ENCODE measurements around the gene PPP2R3A. TPM values are rescaled to one million over a fixed set of nuclear protein-coding genes. Genes with fewer than 3 reads are reported as not detected.
"Not testable (repeated sequence)": the region's sequence is repeated elsewhere in the genome, so short reads cannot be mapped to it uniquely, and the experiment has no call there.

The PPP2R3A gene
- total and polyA plus RNA-seq, 2 donors (not counting 1 experiment from before 2014, with no cell fraction given): 17.5 to 18.3 TPM

GRCh38 chr3:136109499-136109898 lies 144.0 kb downstream of the PPP2R3A start:
- no peak for DNase-seq (ENCODE audit: low read depth in 2 of 2)
- Histone ChIP-seq H3K36me3 (ENCODE audit: control insufficient read depth, insufficient read depth, low read length) (peaks cover 2% of the 10 kb centered on the region), H3K4me1 (ENCODE audit: control insufficient read depth, extremely low read depth, insufficient read depth, low read length) (no peaks in the 10 kb centered on the region), H3K79me2 (ENCODE audit: control insufficient read depth, insufficient read depth, low read length) (no peaks in the 10 kb centered on the region), H2AFZ (ENCODE audit: low read length) (no peak overlapping the region), H3K27me3 (ENCODE audit: control insufficient read depth, insufficient read depth, low read length) (no peaks in the 10 kb centered on the region), H4K20me1 (ENCODE audit: control insufficient read depth, extremely low read depth, insufficient read depth, low read length) (no peaks in the 10 kb centered on the region), H3K4me2 (ENCODE audit: extremely low read depth, insufficient read depth, low read length) (no peak overlapping the region), H3K9ac (ENCODE audit: insufficient read depth, low read length) (no peak overlapping the region), H3K9me3 (ENCODE audit: control insufficient read depth, insufficient read depth, low read depth, low read length) (no peaks in the 10 kb centered on the region), H3K27ac (ENCODE audit: insufficient read depth, low read length) (no peak overlapping the region), H3K4me3 (replicated peaks in 1 of 4; ENCODE audit: control extremely low read depth in 1 of 4, insufficient read depth in 1 of 4, low read depth in 3 of 4, low read length in 4 of 4) (no peak overlapping the region)
- TF ChIP-seq, protein P1, sequence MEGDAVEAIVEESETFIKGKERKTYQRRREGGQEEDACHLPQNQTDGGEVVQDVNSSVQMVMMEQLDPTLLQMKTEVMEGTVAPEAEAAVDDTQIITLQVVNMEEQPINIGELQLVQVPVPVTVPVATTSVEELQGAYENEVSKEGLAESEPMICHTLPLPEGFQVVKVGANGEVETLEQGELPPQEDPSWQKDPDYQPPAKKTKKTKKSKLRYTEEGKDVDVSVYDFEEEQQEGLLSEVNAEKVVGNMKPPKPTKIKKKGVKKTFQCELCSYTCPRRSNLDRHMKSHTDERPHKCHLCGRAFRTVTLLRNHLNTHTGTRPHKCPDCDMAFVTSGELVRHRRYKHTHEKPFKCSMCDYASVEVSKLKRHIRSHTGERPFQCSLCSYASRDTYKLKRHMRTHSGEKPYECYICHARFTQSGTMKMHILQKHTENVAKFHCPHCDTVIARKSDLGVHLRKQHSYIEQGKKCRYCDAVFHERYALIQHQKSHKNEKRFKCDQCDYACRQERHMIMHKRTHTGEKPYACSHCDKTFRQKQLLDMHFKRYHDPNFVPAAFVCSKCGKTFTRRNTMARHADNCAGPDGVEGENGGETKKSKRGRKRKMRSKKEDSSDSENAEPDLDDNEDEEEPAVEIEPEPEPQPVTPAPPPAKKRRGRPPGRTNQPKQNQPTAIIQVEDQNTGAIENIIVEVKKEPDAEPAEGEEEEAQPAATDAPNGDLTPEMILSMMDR (conservative IDR thresholded peaks at IDR 0.05 in 1 of 2, IDR thresholded peaks at IDR 0.05 in 1 of 2; ENCODE audit: low read depth in 1 of 2, low read length in 2 of 2): no peak
- no peak for TF ChIP-seq EZH2 (IDR thresholded peaks at IDR 0.05; ENCODE audit: low read length, missing control alignments)

DNA sequence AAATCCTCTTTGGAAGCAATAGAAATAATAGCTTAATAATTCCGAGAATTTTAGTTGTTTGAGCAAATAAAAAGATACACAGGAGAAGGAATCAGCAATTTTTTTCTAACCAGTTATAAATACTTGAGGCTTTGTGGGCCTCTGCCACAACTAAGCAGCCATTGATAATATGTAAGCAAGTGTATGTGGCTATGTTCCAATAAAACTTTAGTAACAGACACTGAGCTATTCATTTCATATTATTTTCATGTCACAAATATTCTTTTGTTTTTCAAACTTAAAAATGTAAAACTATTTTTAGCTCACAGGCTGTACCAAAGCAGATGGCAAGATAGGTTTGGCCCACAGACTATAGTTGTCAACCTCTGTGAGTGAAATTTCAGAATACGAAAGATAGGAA lies 145.0 kb downstream of the PPP2R3A start:
- no peak overlapping the region for H3K4me3 ChIP-seq (replicated peaks in 1 of 4; ENCODE audit: control extremely low read depth in 1 of 4, insufficient read depth in 1 of 4, low read depth in 3 of 4, low read length in 4 of 4)
- H3K27me3 ChIP-seq (ENCODE audit: control insufficient read depth, insufficient read depth, low read length): no peaks in the 10 kb centered on the region
- peaks cover 2% of the 10 kb centered on the region for H3K36me3 ChIP-seq (ENCODE audit: control insufficient read depth, insufficient read depth, low read length)
- H2AFZ ChIP-seq (ENCODE audit: low read length): no peak overlapping the region
- TF ChIP-seq EZH2 (IDR thresholded peaks at IDR 0.05; ENCODE audit: low read length, missing control alignments): no peak
- TF ChIP-seq, protein P1 (conservative IDR thresholded peaks at IDR 0.05 in 1 of 2, IDR thresholded peaks at IDR 0.05 in 1 of 2; ENCODE audit: low read depth in 1 of 2, low read length in 2 of 2): no peak
- no peak for DNase-seq (ENCODE audit: low read depth in 2 of 2)
- no peak overlapping the region for H3K4me2 ChIP-seq (ENCODE audit: extremely low read depth, insufficient read depth, low read length)
- no peak overlapping the region for H3K27ac ChIP-seq (ENCODE audit: insufficient read depth, low read length)
- H3K9me3 ChIP-seq (ENCODE audit: control insufficient read depth, insufficient read depth, low read depth, low read length): no peaks in the 10 kb centered on the region
- H4K20me1 ChIP-seq (ENCODE audit: control insufficient read depth, extremely low read depth, insufficient read depth, low read length): no peaks in the 10 kb centered on the region
- no peak overlapping the region for H3K9ac ChIP-seq (ENCODE audit: insufficient read depth, low read length)
- no peaks in the 10 kb centered on the region for H3K4me1 ChIP-seq (ENCODE audit: control insufficient read depth, extremely low read depth, insufficient read depth, low read length)
- no peaks in the 10 kb centered on the region for H3K79me2 ChIP-seq (ENCODE audit: control insufficient read depth, insufficient read depth, low read length)

GRCh38 chr3:136114421-136114820 lies 148.9 kb downstream of the PPP2R3A start:
- no peaks in the 10 kb centered on the region for H3K27me3 ChIP-seq (ENCODE audit: control insufficient read depth, insufficient read depth, low read length)
- no peak overlapping the region for H3K27ac ChIP-seq (ENCODE audit: insufficient read depth, low read length)
- H3K36me3 ChIP-seq (ENCODE audit: control insufficient read depth, insufficient read depth, low read length): no peaks in the 10 kb centered on the region
- peak in 1 of 2 donors; percentile 78 for DNase-seq (ENCODE audit: low read depth in 2 of 2)
- no peaks in the 10 kb centered on the region for H3K4me1 ChIP-seq (ENCODE audit: control insufficient read depth, extremely low read depth, insufficient read depth, low read length)
- no peak overlapping the region for H3K4me3 ChIP-seq (replicated peaks in 1 of 4; ENCODE audit: control extremely low read depth in 1 of 4, insufficient read depth in 1 of 4, low read depth in 3 of 4, low read length in 4 of 4)
- H3K9me3 ChIP-seq (ENCODE audit: control insufficient read depth, insufficient read depth, low read depth, low read length): no peaks in the 10 kb centered on the region
- no peak for TF ChIP-seq EZH2 (IDR thresholded peaks at IDR 0.05; ENCODE audit: low read length, missing control alignments)
- TF ChIP-seq, protein P1 (conservative IDR thresholded peaks at IDR 0.05 in 1 of 2, IDR thresholded peaks at IDR 0.05 in 1 of 2; ENCODE audit: low read depth in 1 of 2, low read length in 2 of 2): no peak
- H3K4me2 ChIP-seq (ENCODE audit: extremely low read depth, insufficient read depth, low read length): no peak overlapping the region
- no peaks in the 10 kb centered on the region for H4K20me1 ChIP-seq (ENCODE audit: control insufficient read depth, extremely low read depth, insufficient read depth, low read length)
- H2AFZ ChIP-seq (ENCODE audit: low read length): no peak overlapping the region
- no peak overlapping the region for H3K9ac ChIP-seq (ENCODE audit: insufficient read depth, low read length)
- no peaks in the 10 kb centered on the region for H3K79me2 ChIP-seq (ENCODE audit: control insufficient read depth, insufficient read depth, low read length)

DNA sequence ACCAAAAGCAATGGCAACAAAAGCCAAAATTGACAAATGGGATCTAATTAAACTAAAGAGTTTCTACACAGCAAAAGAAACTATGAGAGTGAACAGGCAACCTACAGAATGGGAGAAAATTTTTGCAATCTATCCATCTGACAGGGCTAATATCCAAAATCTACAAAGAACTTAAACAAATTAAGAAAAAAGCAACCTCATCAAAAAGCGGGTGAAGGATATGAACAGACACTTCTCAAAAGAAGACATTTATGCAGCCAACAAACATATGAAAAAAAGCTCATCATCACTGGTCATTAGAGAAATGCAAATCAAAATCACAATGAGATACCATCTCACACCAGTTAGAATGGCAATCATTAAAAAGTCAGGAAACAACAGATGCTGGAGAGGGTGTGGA lies 153.8 kb downstream of the PPP2R3A start:
- not testable (repeated sequence) for H3K4me3 ChIP-seq (replicated peaks in 1 of 4; ENCODE audit: control extremely low read depth in 1 of 4, insufficient read depth in 1 of 4, low read depth in 3 of 4, low read length in 4 of 4)

GRCh38 chr3:136119783-136120182 lies 154.3 kb downstream of the PPP2R3A start:
- not testable (repeated sequence) for H3K27ac ChIP-seq (ENCODE audit: insufficient read depth, low read length); H3K36me3 ChIP-seq (ENCODE audit: control insufficient read depth, insufficient read depth, low read length); H3K4me2 ChIP-seq (ENCODE audit: extremely low read depth, insufficient read depth, low read length); H3K27me3 ChIP-seq (ENCODE audit: control insufficient read depth, insufficient read depth, low read length); H3K9ac ChIP-seq (ENCODE audit: insufficient read depth, low read length); H4K20me1 ChIP-seq (ENCODE audit: control insufficient read depth, extremely low read depth, insufficient read depth, low read length); DNase-seq (ENCODE audit: low read depth in 2 of 2); H3K9me3 ChIP-seq (ENCODE audit: control insufficient read depth, insufficient read depth, low read depth, low read length); H3K4me1 ChIP-seq (ENCODE audit: control insufficient read depth, extremely low read depth, insufficient read depth, low read length); H3K79me2 ChIP-seq (ENCODE audit: control insufficient read depth, insufficient read depth, low read length); H2AFZ ChIP-seq (ENCODE audit: low read length); H3K4me3 ChIP-seq (replicated peaks in 1 of 4; ENCODE audit: control extremely low read depth in 1 of 4, insufficient read depth in 1 of 4, low read depth in 3 of 4, low read length in 4 of 4)

More for the DNA sequence above, 153.8 kb downstream of the PPP2R3A start:
- not testable (repeated sequence) for H3K27ac ChIP-seq (ENCODE audit: insufficient read depth, low read length); H3K27me3 ChIP-seq (ENCODE audit: control insufficient read depth, insufficient read depth, low read length); H2AFZ ChIP-seq (ENCODE audit: low read length); H3K4me2 ChIP-seq (ENCODE audit: extremely low read depth, insufficient read depth, low read length); DNase-seq (ENCODE audit: low read depth in 2 of 2); H4K20me1 ChIP-seq (ENCODE audit: control insufficient read depth, extremely low read depth, insufficient read depth, low read length); H3K9ac ChIP-seq (ENCODE audit: insufficient read depth, low read length); H3K79me2 ChIP-seq (ENCODE audit: control insufficient read depth, insufficient read depth, low read length); H3K4me1 ChIP-seq (ENCODE audit: control insufficient read depth, extremely low read depth, insufficient read depth, low read length); H3K9me3 ChIP-seq (ENCODE audit: control insufficient read depth, insufficient read depth, low read depth, low read length); H3K36me3 ChIP-seq (ENCODE audit: control insufficient read depth, insufficient read depth, low read length)

Measured in fibroblast of lung (primary cell).